Activated CD4-positive, alpha-beta T cell treated with anti-CD3 and anti-CD28 coated beads, Interleukin-2, amount 10 ng/mL, durations not matched to agents 7 days and 5 days (primary cell): ENCODE data around the gene PACRGL. TPM values are rescaled to one million over a fixed set of nuclear protein-coding genes. Genes with fewer than 3 reads are reported as not detected.
"Not testable (repeated sequence)": the region's sequence is repeated elsewhere in the genome, so short reads cannot be mapped to it uniquely, and the experiment has no call there.

ENCODE experiments used
- CTCF ChIA-PET: fragments of 350-600 bp; sonication (Branson Sonifier 250); formaldehyde crosslinking; loops from one replicate; lab custom pipeline; 2021; ENCODE audit warnings: antibody characterized with exemption; lab: Charles Lee
- POLR2A ChIA-PET: fragments of 350-600 bp; sonication (Branson Sonifier 250); formaldehyde crosslinking; loops from one replicate; lab custom pipeline; 2021; ENCODE audit warnings: antibody characterized with exemption; lab: Charles Lee
- DNase-seq: peaks from one replicate; pipeline ENCODE4 v3.0.0-alpha.2; 2020
- H3K27ac Mint-ChIP-seq: one replicate; pipeline ENCODE4 v1.8.0; 2021; ENCODE audit warnings: mild to moderate bottlenecking, moderate library complexity, mixed read lengths
- H3K27me3 Mint-ChIP-seq: one replicate; pipeline ENCODE4 v1.8.0; 2021; ENCODE audit warnings: mixed read lengths
- H3K36me3 Mint-ChIP-seq: one replicate; pipeline ENCODE4 v1.8.0; 2021; ENCODE audit warnings: low read depth, mixed read lengths
- H3K4me1 Mint-ChIP-seq: one replicate; pipeline ENCODE4 v1.8.0; 2021; ENCODE audit warnings: mixed read lengths
- H3K4me3 Mint-ChIP-seq: one replicate; pipeline ENCODE4 v1.8.0; 2021; ENCODE audit warnings: mild to moderate bottlenecking, moderate library complexity, mixed read lengths
- H3K9me3 Mint-ChIP-seq: one replicate; pipeline ENCODE4 v1.8.0; 2021; ENCODE audit warnings: mixed read lengths
- total RNA-seq, 2 experiments: library from RNA; stranded (reverse); gene quantifications; one replicate each; pipeline ENCODE4 v1.2.3, GENCODE V29; 2021

The PACRGL gene
- total RNA-seq, 2 experiments from 2014 or later, result 9.8 to 11.7 TPM

GRCh38 chr4:20682853-20683252, 17.4 kb upstream of the PACRGL start:
- Mint-ChIP-seq H3K27me3 (peaks cover 13% of the 10 kb centered on the region), H3K4me1 (no peaks in the 10 kb centered on the region), H3K4me3 (no peak overlapping the region), H3K27ac (no peak overlapping the region), H3K9me3 (no peaks in the 10 kb centered on the region), H3K36me3 (no peaks in the 10 kb centered on the region)
- ChIA-PET POLR2A (no interaction called here), CTCF (no interaction called here)
- no peak for DNase-seq

- no peak overlapping the region for H3K27ac Mint-ChIP-seq
- no peaks in the 10 kb centered on the region for H3K36me3 Mint-ChIP-seq
- POLR2A ChIA-PET, result no interaction called here
- no peak overlapping the region for H3K4me3 Mint-ChIP-seq
- H3K9me3 Mint-ChIP-seq, result no peaks in the 10 kb centered on the region
- H3K27me3 Mint-ChIP-seq, result peaks cover 9% of the 10 kb centered on the region
- H3K4me1 Mint-ChIP-seq, result no peaks in the 10 kb centered on the region
- no peak for DNase-seq
- CTCF ChIA-PET, result no interaction called here
Measured at GRCh38 chr4:20683766-20684165, 16.5 kb upstream of the PACRGL start.

GRCh38 chr4:20684852-20685763, 15.2 kb upstream of the PACRGL start:
- POLR2A ChIA-PET, result no interaction called here
- Mint-ChIP-seq H3K27me3 (peaks cover 9% of the 10 kb centered on the region), H3K9me3 (no peaks in the 10 kb centered on the region), H3K36me3 (no peaks in the 10 kb centered on the region), H3K27ac (peak overlapping the region; percentile 2), H3K4me3 (no peak overlapping the region), H3K4me1 (no peaks in the 10 kb centered on the region)
- DNase-seq, result no peak
- CTCF ChIA-PET, result interaction anchor here (0.8 to 1.9 kb wide), 3 partner anchors 13 to 290 kb away, joined by 3 to 5 read pairs (median 3); no protein-coding TSS in a partner anchor

GRCh38 chr4:20687864-20688263, 12.4 kb upstream of the PACRGL start:
- no peak overlapping the region for H3K27ac Mint-ChIP-seq
- POLR2A ChIA-PET, result no interaction called here
- H3K9me3 Mint-ChIP-seq, result no peaks in the 10 kb centered on the region

GRCh38 chr4:20696815-20697214, 3.4 kb upstream of the PACRGL start:
- no peak for DNase-seq
- Mint-ChIP-seq H3K27me3 (no peaks in the 10 kb centered on the region), H3K36me3 (no peaks in the 10 kb centered on the region), H3K9me3 (no peaks in the 10 kb centered on the region), H3K27ac (no peak overlapping the region), H3K4me1 (peaks cover 24% of the 10 kb centered on the region), H3K4me3 (no peak overlapping the region)
- CTCF ChIA-PET, result no interaction called here
- POLR2A ChIA-PET, result no interaction called here

More at GRCh38 chr4:20687864-20688263, 12.4 kb upstream of the PACRGL start:
- H3K27me3 Mint-ChIP-seq, result peaks cover 12% of the 10 kb centered on the region
- DNase-seq, result no peak
- H3K36me3 Mint-ChIP-seq, result no peaks in the 10 kb centered on the region
- CTCF ChIA-PET, result interaction anchor here (0.7 to 1.1 kb wide), 2 partner anchors 12 to 256 kb away, joined by 3 to 6 read pairs; partner anchors contain the start of gene PACRGL
- no peak overlapping the region for H3K4me3 Mint-ChIP-seq
- no peaks in the 10 kb centered on the region for H3K4me1 Mint-ChIP-seq

- DNase-seq, result no peak
- H3K9me3 Mint-ChIP-seq, result no peaks in the 10 kb centered on the region
- ChIA-PET POLR2A (no interaction called here), CTCF (interaction anchor here (1.0 kb wide), 1 partner anchor 12 kb away, joined by 5 read pairs; no protein-coding TSS in a partner anchor)
- peaks cover 32% of the 10 kb centered on the region for H3K4me1 Mint-ChIP-seq
- no peaks in the 10 kb centered on the region for H3K36me3 Mint-ChIP-seq
- no peaks in the 10 kb centered on the region for H3K27me3 Mint-ChIP-seq
- H3K27ac Mint-ChIP-seq, result no peak overlapping the region
- no peak overlapping the region for H3K4me3 Mint-ChIP-seq
Measured at GRCh38 chr4:20698382-20698781, 1.9 kb upstream of the PACRGL start.

GRCh38 chr4:20698820-20699219, 1.4 kb upstream of the PACRGL start:
- H3K27me3 Mint-ChIP-seq, result no peaks in the 10 kb centered on the region
- H3K4me3 Mint-ChIP-seq, result peak overlapping the region; percentile 14
- DNase-seq, result no peak
- H3K27ac Mint-ChIP-seq, result no peak overlapping the region
- no peaks in the 10 kb centered on the region for H3K9me3 Mint-ChIP-seq
- H3K4me1 Mint-ChIP-seq, result peaks cover 33% of the 10 kb centered on the region
- ChIA-PET CTCF (interaction anchor here (0.6 to 1.7 kb wide), 2 partner anchors 11 to 13 kb away, joined by 3 to 6 read pairs; no protein-coding TSS in a partner anchor), POLR2A (no interaction called here)
- no peaks in the 10 kb centered on the region for H3K36me3 Mint-ChIP-seq

GRCh38 chr4:20711335-20711734, 11.1 kb downstream of the PACRGL start:
- H3K9me3 Mint-ChIP-seq, result peaks cover 3% of the 10 kb centered on the region
- ChIA-PET POLR2A (no interaction called here), CTCF (interaction anchor here (0.8 kb wide), 1 partner anchor 12 kb away, joined by 3 read pairs; no protein-coding TSS in a partner anchor)
- no peak for DNase-seq
- H3K27me3 Mint-ChIP-seq, result no peaks in the 10 kb centered on the region
- peaks cover 29% of the 10 kb centered on the region for H3K36me3 Mint-ChIP-seq
- no peak overlapping the region for H3K4me3 Mint-ChIP-seq
- no peak overlapping the region for H3K27ac Mint-ChIP-seq
- no peaks in the 10 kb centered on the region for H3K4me1 Mint-ChIP-seq

GRCh38 chr4:20723019-20723418, 22.8 kb downstream of the PACRGL start:
- CTCF ChIA-PET, result no interaction called here

GRCh38 chr4:20723463-20723862, 23.2 kb downstream of the PACRGL start:
- no peak overlapping the region for H3K27ac Mint-ChIP-seq
- H3K36me3 Mint-ChIP-seq, result peaks cover 54% of the 10 kb centered on the region
- DNase-seq, result no peak
- POLR2A ChIA-PET, result no interaction called here
- H3K9me3 Mint-ChIP-seq, result peaks cover 7% of the 10 kb centered on the region
- H3K4me1 Mint-ChIP-seq, result no peaks in the 10 kb centered on the region
- no peak overlapping the region for H3K4me3 Mint-ChIP-seq
- CTCF ChIA-PET, result no interaction called here
- H3K27me3 Mint-ChIP-seq, result no peaks in the 10 kb centered on the region

More at GRCh38 chr4:20723019-20723418, 22.8 kb downstream of the PACRGL start:
- Mint-ChIP-seq H3K36me3 (peaks cover 58% of the 10 kb centered on the region), H3K4me3 (no peak overlapping the region), H3K9me3 (peaks cover 7% of the 10 kb centered on the region), H3K27me3 (no peaks in the 10 kb centered on the region), H3K27ac (no peak overlapping the region), H3K4me1 (no peaks in the 10 kb centered on the region)
- no peak for DNase-seq
- POLR2A ChIA-PET, result no interaction called here

GRCh38 chr4:20724915-20725314, 24.7 kb downstream of the PACRGL start:
- H3K36me3 Mint-ChIP-seq, result peaks cover 47% of the 10 kb centered on the region
- H3K4me3 Mint-ChIP-seq, result no peak overlapping the region
- peaks cover 7% of the 10 kb centered on the region for H3K9me3 Mint-ChIP-seq
- H3K4me1 Mint-ChIP-seq, result no peaks in the 10 kb centered on the region
- H3K27ac Mint-ChIP-seq, result no peak overlapping the region
- DNase-seq, result no peak
- ChIA-PET CTCF (no interaction called here), POLR2A (no interaction called here)
- H3K27me3 Mint-ChIP-seq, result no peaks in the 10 kb centered on the region

GRCh38 chr4:20735931-20736330, 35.7 kb downstream of the PACRGL start:
- POLR2A ChIA-PET, result no interaction called here
- DNase-seq, result no peak
- Mint-ChIP-seq H3K27me3 (no peaks in the 10 kb centered on the region), H3K36me3 (peaks cover 24% of the 10 kb centered on the region), H3K27ac (no peak overlapping the region), H3K4me3 (no peak overlapping the region), H3K4me1 (no peaks in the 10 kb centered on the region), H3K9me3 (peaks cover 21% of the 10 kb centered on the region)
- CTCF ChIA-PET, result no interaction called here

GRCh38 chr4:20746000-20746399, 45.7 kb downstream of the PACRGL start:
- CTCF ChIA-PET, POLR2A ChIA-PET, H3K9me3 Mint-ChIP-seq, H3K27ac Mint-ChIP-seq, DNase-seq, H3K4me3 Mint-ChIP-seq, H3K27me3 Mint-ChIP-seq, H3K36me3 Mint-ChIP-seq, H3K4me1 Mint-ChIP-seq: not testable (repeated sequence)
